GM19239 (cell line): Measurements from ENCODE around the gene EXOC6B.

Experiments used
- DNase-seq: peaks from one replicate; pipeline ENCODE4 v3.0.0; 2011; ENCODE audit warnings: low spot score; ENCODE audit not compliant: insufficient read length
- FAIRE-seq: peaks from 2 replicates; lab custom pipeline; 2011; peaks lifted over from hg19 to GRCh38; lab: Jason Lieb, UNC

EXOC6B gene

DNA sequence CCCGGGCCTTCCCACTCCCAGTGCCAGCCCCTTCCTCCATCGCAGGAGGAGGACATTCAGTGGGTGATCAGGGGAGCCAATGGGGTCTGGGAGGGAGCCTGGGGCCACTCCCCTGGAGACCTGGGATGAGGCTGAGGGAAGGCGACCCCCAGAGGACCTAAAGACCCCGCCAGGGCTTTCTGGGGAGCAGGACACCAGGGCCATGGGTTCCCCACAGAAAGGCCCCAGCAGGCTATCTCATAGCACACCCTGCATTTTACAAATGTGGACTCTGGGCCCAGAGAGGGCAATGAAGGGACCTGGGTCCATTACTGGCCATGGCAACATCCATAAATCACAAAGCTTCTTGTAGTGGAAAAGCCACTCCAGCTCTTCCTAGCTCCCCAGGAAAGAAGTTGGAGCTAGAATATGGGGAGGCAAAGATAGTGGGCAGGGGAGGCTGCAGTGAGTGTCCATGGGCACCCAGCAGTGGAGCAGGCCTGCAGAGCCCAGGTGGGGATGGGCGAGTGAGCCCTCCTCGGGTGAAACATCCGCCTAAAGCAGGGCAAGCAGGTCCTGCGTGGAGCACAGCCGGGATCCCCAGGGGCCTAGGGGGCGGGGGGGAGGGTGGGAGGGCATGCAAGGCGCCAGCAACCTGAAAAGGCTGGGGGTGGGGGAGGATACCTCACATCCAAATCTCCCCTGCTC is 692.0 kb downstream of the EXOC6B start:
- no peak for DNase-seq
- no peak for FAIRE-seq

DNA sequence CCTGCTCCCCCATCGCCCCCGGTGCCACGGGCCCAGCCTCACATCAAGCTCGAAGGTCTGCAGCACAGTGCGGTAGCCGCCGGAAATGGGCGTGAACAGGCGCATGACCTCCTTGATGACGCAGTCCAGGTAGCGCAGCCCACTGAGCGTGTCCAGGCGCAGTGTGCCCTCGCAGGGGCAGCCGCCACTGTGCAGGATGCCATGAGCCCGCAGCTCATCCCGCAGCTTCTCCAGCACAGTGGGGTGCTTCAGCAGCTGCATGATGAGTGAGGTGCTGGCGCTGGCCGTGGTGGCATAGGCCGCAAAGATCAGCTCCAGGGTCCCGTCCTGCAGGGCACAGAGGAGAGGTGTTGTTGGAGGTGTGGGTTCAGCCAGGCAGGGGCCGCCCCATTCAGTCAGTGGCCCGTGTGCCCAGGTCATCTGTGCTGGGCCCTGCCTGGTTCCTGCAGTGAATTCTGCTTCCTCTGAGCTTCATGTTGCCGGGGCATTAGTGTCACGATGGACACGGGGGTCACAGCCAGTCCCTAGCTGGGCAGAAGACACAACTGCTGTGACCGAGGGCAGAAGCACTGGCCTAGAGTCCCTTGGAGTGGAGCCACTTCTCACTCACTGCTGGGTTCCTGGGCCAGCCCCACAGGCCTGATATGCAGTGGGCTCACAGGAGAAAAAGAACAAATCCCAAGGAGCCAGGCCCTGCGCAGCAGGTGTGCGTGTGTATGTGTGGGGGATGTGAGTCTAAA is 692.7 kb downstream of the EXOC6B start:
- FAIRE-seq (no peak), DNase-seq (no peak)

DNA sequence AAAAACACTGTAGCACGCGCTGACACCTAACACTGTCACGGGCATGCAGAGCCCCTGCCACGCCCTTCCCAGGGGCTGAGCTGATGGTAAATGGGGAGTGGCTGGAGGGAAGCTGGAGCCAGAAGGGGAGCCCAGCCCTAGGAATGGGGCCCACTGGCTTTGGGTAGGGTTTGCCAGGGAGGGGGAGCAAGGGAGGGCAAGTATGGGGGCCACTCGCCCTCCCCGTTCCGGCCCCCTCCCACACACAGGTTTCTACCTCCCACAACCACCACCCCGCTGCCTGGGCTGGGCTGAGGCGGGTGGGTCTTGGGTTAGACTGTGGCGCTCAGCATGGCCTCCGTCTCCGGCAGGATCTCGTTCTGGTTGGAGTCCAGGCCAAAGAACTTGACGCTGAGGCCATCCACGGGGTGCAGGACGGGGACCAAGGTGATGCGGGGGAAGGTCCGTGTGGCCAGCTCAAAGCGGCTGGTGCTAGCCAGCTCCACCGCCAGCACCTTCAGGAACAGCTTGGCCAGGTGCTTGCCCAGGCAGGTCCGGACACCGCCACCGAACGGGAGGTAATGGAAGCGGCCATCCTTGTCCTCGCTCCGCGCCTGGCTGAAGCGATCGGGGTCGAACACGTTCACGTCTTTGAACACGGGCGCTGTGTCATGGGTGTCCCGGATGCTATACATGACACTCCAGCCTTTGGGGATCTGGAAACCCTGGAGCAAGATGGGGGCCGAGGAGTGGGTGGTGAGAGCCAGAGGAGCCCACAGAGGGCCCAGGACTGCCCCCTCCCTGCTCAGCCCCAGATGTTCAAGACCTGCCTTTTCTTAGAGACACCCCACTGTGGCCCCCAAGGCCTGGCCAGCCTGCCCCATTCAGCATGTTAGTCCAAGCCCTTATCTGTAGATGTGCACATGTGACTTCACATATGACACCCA is 693.7 kb downstream of the EXOC6B start:
- DNase-seq = no peak
- FAIRE-seq = no peak

DNA sequence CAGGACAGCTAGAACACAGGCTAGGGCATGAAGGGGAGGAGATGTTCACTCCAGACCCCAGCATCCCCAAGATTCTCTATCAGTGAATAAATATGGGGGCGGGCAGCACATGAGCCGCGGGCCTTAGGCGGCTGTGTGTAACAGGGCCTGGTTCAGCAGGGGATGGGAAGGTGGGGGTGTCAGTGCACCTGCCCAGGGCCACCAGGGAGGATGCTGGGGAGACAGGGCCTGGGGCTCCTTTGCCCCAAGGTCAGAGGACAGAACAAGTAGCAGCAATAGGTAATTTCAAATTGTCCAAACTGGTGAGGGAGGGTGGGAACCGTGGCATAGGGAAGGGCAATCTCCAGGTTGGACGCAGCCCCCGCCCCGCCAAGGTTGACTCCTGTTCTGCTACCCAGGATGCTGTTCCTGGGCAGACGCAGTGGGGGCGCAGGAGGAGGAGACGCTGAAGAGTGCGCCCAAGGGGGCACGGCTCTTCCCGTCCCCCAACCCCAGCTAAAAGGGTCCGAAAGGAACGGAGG is 694.4 kb downstream of the EXOC6B start:
- FAIRE-seq (no peak), DNase-seq (no peak)

DNA sequence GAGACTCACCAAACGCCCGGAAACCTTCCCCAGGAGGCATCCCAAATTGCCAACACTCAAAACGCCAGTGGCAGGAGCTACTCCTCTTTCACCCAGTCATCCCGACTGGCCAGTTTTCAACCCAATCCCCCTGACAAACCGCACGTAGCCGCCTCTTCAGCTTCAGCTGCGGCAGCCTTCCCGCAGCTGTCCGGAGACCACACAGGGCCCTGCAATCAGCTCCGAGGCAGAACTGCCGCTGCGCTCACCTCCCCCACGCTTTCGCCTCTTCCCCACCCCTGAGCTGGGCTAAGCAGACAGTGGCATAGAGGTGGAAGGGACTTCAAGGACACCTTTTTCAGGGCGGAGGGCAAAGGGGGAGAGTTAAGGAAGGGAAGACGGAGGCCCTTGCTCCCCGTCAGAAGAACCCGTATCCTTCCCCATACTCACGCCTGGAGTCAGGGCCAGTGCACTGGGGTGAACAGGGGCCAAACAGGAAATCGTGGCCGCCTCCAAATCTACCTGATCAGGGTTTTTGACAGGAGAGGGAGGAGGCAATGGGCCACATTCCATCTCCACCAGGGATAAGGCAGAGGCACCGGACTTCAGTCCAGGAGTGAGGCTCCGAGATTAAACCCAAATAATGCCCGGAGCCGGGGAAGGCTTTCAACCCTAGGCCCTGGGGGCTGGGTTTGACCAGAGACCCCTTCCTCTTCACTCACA is 695.0 kb downstream of the EXOC6B start:
- FAIRE-seq = no peak
- no peak for DNase-seq

DNA sequence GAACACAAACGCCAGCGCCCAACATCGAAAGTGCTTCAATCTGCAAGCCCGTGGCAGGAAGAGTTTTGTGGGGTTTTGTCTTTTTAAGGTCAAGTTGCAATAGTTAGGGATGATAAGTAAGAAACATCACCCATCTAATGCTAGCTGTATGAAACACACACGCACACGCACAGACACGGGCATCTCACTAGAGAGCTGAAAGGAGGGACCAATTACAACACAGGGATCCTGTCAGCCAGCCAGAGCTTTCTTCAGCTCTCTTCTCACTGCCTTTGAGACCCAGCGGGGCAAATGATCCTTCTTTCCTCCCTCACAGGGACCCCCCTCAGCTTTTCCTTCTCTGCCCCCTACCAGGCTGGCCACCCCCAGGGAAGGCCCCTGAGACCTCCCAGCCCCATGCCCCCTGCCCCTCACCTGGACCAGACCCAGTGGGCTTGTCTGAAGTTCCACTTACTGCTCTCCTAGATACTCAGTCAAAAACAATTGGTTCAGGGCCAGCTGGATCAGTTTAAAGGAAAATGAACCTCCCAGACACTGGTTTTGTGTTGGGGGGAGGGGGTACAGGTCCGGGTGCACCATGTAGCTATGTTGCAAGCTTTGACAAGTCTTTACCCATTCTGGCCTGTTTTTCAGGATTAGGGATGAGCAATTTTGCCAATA is 696.0 kb downstream of the EXOC6B start:
- DNase-seq = no peak
- FAIRE-seq = no peak

DNA sequence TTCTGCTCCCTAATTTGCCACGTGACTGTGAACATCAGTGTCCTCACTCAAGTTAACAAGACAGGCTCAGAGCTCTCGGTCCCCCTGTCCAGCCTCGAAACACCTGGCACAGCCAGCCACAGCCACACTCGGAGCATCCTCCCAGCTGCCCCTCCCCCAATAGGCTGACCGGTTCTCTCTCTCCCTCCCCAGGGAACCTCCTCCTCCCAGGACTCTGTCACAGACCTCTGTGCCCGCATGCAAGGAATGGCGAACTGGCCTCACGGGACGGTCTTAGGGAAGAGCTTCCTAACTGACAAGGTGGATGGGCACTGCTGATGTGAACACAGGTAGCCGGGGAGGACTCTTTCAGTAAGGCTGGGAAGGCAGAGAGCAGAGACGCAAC is 697.0 kb downstream of the EXOC6B start:
- FAIRE-seq = no peak

DNA sequence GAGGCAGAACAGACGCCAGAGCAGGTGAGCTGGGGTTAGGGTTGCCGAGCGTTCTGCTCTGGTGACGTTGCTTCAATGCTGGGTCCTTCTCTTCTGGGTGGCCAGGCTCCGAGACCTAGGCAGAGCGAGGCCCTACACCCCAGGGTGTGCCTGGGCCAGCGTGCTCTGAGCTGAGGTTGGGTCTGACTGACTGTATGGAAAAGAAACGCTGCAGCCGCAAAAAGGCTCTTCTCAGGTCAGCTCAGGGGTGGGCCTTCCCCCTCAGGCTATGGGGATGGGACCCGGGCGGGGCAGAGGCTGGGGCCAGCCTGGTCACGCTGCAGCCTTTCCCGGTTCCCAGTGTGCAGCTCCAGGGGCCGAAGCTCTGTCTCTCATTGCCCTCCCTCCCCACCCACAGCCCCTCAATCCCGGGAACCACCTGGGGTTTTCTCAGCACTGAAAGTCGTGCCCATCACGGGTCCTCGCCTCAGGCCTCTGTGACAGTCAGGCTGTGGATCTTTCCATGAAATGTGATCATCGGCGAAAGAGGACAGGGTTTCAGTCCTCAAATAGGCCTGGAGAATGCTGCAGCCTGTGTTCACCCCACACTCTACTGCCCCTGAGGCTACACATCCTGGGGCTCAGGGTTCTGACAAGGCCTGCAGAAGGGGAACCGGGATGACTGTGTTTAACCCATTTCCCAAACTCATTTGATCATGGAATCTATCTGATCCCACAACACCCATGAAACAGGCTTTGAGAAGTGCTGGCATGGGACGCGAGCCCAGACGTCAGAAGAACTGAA is 697.6 kb downstream of the EXOC6B start:
- FAIRE-seq (no peak), DNase-seq (no peak)

More for the DNA sequence above, 697.0 kb downstream of the EXOC6B start:
- DNase-seq = no peak

DNA sequence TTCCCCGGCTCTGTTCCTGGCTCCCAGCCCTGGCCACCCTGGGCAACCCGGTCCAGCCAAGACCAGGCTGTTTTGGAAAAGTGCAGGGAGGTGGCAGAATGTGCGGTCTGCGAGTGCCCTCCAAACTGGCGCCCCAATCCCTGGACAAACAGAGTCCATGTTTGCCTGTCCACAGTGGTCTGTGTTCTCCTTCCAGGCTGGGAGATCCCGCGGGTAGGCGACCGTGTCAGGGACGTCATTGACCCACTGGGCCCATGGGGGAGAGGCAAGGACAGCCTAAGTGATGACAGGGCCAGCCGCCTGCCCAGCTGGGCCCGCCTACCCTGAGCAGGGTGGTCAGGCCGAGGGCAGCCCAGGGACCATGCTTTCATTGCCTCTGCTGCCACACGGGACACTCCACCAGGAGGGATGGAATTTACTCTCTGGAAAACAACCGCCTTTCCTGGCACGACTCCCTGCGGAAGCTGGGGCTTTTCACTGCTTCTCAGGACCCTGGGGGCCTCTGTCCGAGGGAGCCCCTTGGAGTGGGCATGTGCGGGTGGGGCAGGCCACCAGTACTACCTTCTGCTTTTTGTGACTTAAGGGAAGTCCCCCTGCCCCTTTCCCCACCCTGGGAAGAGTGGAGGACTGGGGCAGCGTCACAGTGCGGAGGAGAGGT is 698.3 kb downstream of the EXOC6B start:
- DNase-seq (no peak), FAIRE-seq (no peak)

DNA sequence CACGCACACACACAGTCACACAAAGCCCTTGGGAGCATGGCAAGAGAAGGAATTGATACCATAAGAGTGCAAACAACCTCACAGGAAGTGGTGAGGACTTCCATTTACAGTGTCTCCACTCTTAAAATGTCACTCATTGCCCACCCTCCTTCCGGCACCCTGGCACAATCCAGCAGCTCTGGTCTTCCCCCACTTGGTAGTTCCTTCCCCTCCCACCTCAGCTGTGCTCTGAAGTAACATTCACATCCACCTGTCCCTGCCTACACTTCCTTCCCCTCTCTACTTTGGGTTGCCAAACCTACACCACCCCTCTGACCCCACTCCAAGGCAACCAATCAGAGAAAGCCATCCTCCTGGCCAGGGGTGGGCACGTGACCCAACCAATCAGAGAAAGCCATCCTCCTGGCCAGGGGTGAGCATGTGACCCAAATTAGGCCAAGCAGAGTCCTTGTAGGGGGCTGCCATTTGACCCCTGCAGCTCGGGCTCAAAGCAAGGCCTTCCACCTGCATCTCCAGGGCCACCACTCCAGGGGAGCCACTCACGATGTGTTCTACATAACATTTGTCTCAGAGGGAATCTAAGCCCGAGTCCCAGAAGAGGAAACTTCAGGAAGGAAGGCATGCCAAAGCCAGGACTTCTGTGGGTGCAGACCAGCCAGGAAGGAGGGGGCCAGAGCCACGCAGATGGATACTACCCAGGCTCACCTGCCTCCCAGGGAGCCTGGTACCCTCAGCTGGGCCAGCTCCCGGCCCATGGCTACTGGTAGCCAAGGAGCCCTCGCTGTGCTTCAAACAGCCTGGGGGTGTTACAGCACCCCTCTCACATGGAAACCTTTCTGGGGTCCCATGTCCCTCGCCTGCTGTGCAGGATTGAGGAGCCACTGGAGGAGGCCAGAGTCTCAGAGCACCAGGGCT is 699.4 kb downstream of the EXOC6B start:
- no peak for DNase-seq

More for the DNA sequence above, 699.4 kb downstream of the EXOC6B start:
- FAIRE-seq = no peak
